GM23338 (cell line): Measurements from ENCODE around the gene DACH1. TPM values are rescaled to one million over a fixed set of nuclear protein-coding genes. Genes with fewer than 3 reads are reported as not detected.

ENCODE experiments used
- ATAC-seq: fragments of 200-7000 bp; cut with Tn5 transposase; 3 replicates; pipeline ENCODE4 v1.9.1; 2020
- DNase-seq: peaks from one replicate; pipeline ENCODE4 v3.0.0-alpha.2; 2015; ENCODE audit warnings: low spot score
- H2AFZ ChIP-seq: fragments of 200-600 bp; sonication (generic); 2 replicates; pipeline ENCODE4 v1.8.0; 2016; ENCODE audit warnings: antibody characterized with exemption, mild to moderate bottlenecking, moderate library complexity
- H3F3A ChIP-seq: fragments of 200-600 bp; sonication (generic); replicated peaks from 2 replicates; pipeline ENCODE4 v1.8.0; 2017; ENCODE audit warnings: antibody characterized with exemption, mixed run types, low read depth
- H3K27ac ChIP-seq: fragments of 200-600 bp; sonication (generic); 2 replicates; pipeline ENCODE4 v1.6.1; 2016; ENCODE audit warnings: low read depth
- H3K27me3 ChIP-seq: fragments of 200-600 bp; sonication (generic); 2 replicates; pipeline ENCODE4 v1.8.0; 2016; ENCODE audit warnings: mild to moderate bottlenecking, mixed run types, moderate library complexity; ENCODE audit not compliant: insufficient read depth
- H3K36me3 ChIP-seq: fragments of 200-600 bp; sonication (generic); 2 replicates; pipeline ENCODE4 v1.8.0; 2016; ENCODE audit warnings: mild to moderate bottlenecking; ENCODE audit not compliant: insufficient read depth
- H3K4me1 ChIP-seq: fragments of 200-600 bp; sonication (generic); 2 replicates; pipeline ENCODE4 v1.8.0; 2016; ENCODE audit warnings: mild to moderate bottlenecking, moderate library complexity; ENCODE audit not compliant: insufficient read depth
- H3K4me2 ChIP-seq: fragments of 200-600 bp; sonication (generic); 2 replicates; pipeline ENCODE4 v1.7.1; 2017; ENCODE audit warnings: mixed run types
- H3K4me3 ChIP-seq: fragments of 200-600 bp; sonication (generic); 2 replicates; pipeline ENCODE4 v1.6.1; 2016; ENCODE audit warnings: mixed run types
- H3K79me2 ChIP-seq: fragments of 200-600 bp; sonication (generic); replicated peaks from 2 replicates; pipeline ENCODE4 v1.8.0; 2017; ENCODE audit warnings: mild to moderate bottlenecking; ENCODE audit not compliant: insufficient read depth
- H3K9me2 ChIP-seq: fragments of 200-600 bp; sonication (generic); 2 replicates; pipeline ENCODE4 v1.8.0; 2017; ENCODE audit not compliant: insufficient read depth
- H4K20me1 ChIP-seq: fragments of 200-600 bp; sonication (generic); replicated peaks from 2 replicates; pipeline ENCODE4 v1.8.0; 2017; ENCODE audit warnings: mild to moderate bottlenecking; ENCODE audit not compliant: insufficient read depth
- H3K27ac Mint-ChIP-seq: 2 replicates; pipeline ENCODE4 v1.8.0; 2020; ENCODE audit warnings: inconsistent platforms, mild to moderate bottlenecking, moderate library complexity, mixed read lengths
- H3K27me3 Mint-ChIP-seq: 3 replicates; pipeline ENCODE4 v1.8.0; 2022; ENCODE audit warnings: low read depth, mild to moderate bottlenecking, moderate library complexity, mixed read lengths, inconsistent platforms; ENCODE audit not compliant: insufficient read depth, poor library complexity
- H3K36me3 Mint-ChIP-seq: 3 replicates; pipeline ENCODE4 v1.8.0; 2021; ENCODE audit warnings: low read depth, mild to moderate bottlenecking, inconsistent platforms, moderate library complexity, mixed read lengths
- H3K4me1 Mint-ChIP-seq: 3 replicates; pipeline ENCODE4 v1.8.0; 2020; ENCODE audit warnings: mild to moderate bottlenecking, inconsistent platforms, mixed read lengths
- H3K4me3 Mint-ChIP-seq: 3 replicates; pipeline ENCODE4 v1.8.0; 2021; ENCODE audit warnings: moderate library complexity, mild to moderate bottlenecking, inconsistent platforms, mixed read lengths
- H3K9me3 Mint-ChIP-seq: 3 replicates; pipeline ENCODE4 v1.8.0; 2020; ENCODE audit warnings: moderate library complexity, mild to moderate bottlenecking, inconsistent platforms, mixed read lengths
- EZH2 ChIP-seq: fragments of 200-600 bp; sonication (generic); IDR thresholded peaks from one replicate; pipeline ENCODE4 v1.8.0; 2017; ENCODE audit warnings: antibody characterized with exemption, mild to moderate bottlenecking, low read depth; ENCODE audit not compliant: unreplicated experiment
- EZH2phosphoT487 ChIP-seq: fragments of 200-600 bp; sonication (generic); IDR thresholded peaks from one replicate; pipeline ENCODE4 v1.8.1; 2018; ENCODE audit warnings: antibody characterized with exemption; ENCODE audit not compliant: unreplicated experiment
- JUNB ChIP-seq: IDR thresholded peaks from one replicate; pipeline ENCODE4 v1.6.1; 2016; ENCODE audit warnings: antibody characterized with exemption; ENCODE audit not compliant: unreplicated experiment
- POLR2AphosphoS5 ChIP-seq: IDR thresholded peaks from 2 replicates; pipeline ENCODE4 v1.6.1; 2016; ENCODE audit warnings: antibody characterized with exemption, low read depth
- STAT1 ChIP-seq: IDR thresholded peaks from one replicate; pipeline ENCODE4 v1.6.1; 2016; ENCODE audit warnings: antibody characterized with exemption; ENCODE audit not compliant: unreplicated experiment
- ZNF331 ChIP-seq: fragments of 250-450 bp; sonication (Bioruptor Pico); IDR thresholded peaks from 2 replicates; pipeline ENCODE4 v1.5.0; 2020; ENCODE audit warnings: low read depth, mild to moderate bottlenecking, moderate library complexity
- polyA plus RNA-seq: library from polyadenylated mRNA; unstranded; fragments of >200 nt; fragmentation: Nextera tagmentation; extraction: Ambion mirVana; gene quantifications from 2 replicates; pipeline ENCODE4 v1.2.1, GENCODE V29; 2016
- total RNA-seq: library from RNA; depleted of rRNA; stranded (reverse); fragments of >200 nt; shearing (Covaris generic); gene quantifications from 2 replicates; pipeline ENCODE4 v1.2.3, GENCODE V29; 2014
- TF ChIP-seq, protein P1 (sequence below): fragments of 250-450 bp; sonication (Bioruptor Pico); IDR thresholded peaks from 2 replicates; pipeline ENCODE4 v1.5.0; 2020; ENCODE audit warnings: mild to moderate bottlenecking, moderate library complexity
- TF ChIP-seq, protein P2 (sequence below), 2 experiments: fragments of 200-600 bp in 1 of 2; sonication (generic) in 1 of 2; conservative IDR thresholded peaks; 2 replicates each; pipeline versions ENCODE4 v1.5.1 to v1.6.1; 2016 to 2017; ENCODE audit warnings: antibody characterized with exemption in 2 of 2, low read depth in 2 of 2, mild to moderate bottlenecking in 2 of 2, moderate library complexity in 1 of 2
- TF ChIP-seq, protein P3 (sequence below): IDR thresholded peaks from 2 replicates; pipeline ENCODE4 v1.6.1; 2016; ENCODE audit warnings: antibody characterized with exemption

The DACH1 gene
- total and polyA plus RNA-seq, 2 experiments from 2014 or later: 0.45 to 0.57 TPM

DNA sequence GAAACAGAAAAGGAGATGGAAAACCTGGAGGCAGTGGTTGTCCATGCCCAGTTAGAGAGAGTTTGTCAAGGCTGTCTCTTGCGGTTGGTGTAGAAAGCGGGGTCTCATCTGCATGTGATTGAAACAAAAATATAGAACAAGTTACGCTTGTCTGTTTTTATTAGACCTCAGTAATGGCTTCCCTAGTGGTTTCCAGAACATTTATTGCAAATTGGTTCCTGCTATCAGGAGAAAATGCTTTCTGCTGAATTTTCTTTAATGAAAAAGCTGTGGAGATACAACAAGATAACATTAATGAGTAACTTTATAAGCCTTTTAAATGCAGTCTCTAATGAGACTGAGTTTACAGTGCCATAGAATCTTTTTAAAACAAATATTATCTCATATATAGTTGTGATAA, 378.0 kb downstream of the DACH1 start (continued):
- TF ChIP-seq, protein P1, sequence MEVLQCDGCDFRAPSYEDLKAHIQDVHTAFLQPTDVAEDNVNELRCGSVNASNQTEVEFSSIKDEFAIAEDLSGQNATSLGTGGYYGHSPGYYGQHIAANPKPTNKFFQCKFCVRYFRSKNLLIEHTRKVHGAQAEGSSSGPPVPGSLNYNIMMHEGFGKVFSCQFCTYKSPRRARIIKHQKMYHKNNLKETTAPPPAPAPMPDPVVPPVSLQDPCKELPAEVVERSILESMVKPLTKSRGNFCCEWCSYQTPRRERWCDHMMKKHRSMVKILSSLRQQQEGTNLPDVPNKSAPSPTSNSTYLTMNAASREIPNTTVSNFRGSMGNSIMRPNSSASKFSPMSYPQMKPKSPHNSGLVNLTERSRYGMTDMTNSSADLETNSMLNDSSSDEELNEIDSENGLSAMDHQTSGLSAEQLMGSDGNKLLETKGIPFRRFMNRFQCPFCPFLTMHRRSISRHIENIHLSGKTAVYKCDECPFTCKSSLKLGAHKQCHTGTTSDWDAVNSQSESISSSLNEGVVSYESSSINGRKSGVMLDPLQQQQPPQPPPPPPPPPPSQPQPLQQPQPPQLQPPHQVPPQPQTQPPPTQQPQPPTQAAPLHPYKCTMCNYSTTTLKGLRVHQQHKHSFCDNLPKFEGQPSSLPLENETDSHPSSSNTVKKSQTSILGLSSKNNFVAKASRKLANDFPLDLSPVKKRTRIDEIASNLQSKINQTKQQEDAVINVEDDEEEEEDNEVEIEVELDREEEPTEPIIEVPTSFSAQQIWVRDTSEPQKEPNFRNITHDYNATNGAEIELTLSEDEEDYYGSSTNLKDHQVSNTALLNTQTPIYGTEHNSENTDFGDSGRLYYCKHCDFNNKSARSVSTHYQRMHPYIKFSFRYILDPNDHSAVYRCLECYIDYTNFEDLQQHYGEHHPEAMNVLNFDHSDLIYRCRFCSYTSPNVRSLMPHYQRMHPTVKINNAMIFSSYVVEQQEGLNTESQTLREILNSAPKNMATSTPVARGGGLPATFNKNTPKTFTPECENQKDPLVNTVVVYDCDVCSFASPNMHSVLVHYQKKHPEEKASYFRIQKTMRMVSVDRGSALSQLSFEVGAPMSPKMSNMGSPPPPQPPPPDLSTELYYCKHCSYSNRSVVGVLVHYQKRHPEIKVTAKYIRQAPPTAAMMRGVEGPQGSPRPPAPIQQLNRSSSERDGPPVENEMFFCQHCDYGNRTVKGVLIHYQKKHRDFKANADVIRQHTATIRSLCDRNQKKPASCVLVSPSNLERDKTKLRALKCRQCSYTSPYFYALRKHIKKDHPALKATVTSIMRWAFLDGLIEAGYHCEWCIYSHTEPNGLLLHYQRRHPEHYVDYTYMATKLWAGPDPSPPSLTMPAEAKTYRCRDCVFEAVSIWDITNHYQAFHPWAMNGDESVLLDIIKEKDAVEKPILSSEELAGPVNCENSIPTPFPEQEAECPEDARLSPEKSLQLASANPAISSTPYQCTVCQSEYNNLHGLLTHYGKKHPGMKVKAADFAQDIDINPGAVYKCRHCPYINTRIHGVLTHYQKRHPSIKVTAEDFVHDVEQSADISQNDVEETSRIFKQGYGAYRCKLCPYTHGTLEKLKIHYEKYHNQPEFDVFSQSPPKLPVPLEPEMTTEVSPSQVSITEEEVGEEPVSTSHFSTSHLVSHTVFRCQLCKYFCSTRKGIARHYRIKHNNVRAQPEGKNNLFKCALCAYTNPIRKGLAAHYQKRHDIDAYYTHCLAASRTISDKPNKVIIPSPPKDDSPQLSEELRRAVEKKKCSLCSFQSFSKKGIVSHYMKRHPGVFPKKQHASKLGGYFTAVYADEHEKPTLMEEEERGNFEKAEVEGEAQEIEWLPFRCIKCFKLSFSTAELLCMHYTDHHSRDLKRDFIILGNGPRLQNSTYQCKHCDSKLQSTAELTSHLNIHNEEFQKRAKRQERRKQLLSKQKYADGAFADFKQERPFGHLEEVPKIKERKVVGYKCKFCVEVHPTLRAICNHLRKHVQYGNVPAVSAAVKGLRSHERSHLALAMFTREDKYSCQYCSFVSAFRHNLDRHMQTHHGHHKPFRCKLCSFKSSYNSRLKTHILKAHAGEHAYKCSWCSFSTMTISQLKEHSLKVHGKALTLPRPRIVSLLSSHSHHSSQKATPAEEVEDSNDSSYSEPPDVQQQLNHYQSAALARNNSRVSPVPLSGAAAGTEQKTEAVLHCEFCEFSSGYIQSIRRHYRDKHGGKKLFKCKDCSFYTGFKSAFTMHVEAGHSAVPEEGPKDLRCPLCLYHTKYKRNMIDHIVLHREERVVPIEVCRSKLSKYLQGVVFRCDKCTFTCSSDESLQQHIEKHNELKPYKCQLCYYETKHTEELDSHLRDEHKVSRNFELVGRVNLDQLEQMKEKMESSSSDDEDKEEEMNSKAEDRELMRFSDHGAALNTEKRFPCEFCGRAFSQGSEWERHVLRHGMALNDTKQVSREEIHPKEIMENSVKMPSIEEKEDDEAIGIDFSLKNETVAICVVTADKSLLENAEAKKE (CRISPR knock-in tag): no peak

DNA sequence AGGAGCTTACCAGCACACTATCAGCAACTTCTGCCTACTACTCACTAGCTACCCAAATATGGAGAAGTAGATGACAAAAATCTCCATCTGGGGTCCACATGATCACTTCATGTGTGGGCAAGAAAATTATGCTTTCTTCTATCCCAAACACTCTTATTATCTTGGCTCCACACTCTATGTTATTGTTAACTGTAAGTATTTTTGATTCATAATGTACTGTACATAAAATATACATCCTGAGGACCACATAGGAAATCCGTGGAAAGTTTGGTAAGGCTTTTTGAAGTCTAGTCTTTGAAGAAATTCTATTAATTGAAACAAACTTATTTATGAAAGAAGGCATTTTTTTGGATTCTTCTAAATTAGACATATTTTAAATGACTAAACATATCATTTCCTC, 378.8 kb downstream of the DACH1 start:
- Histone ChIP-seq H3K36me3 (no peaks in the 10 kb centered on the region), H3K4me2 (no peak overlapping the region), H2AFZ (no peak overlapping the region), H3K27ac (no peak overlapping the region), H3K79me2 (no peaks in the 10 kb centered on the region), H3F3A (no peaks in the 10 kb centered on the region), H3K9me2 (no peaks in the 10 kb centered on the region; the same call in 1 of the 2 replicates), H3K4me1 (no peaks in the 10 kb centered on the region), H3K4me3 (no peak overlapping the region), H4K20me1 (no peaks in the 10 kb centered on the region), H3K27me3 (no peaks in the 10 kb centered on the region)
- Mint-ChIP-seq H3K9me3 (no peaks in the 10 kb centered on the region), H3K27me3 (peaks cover 2% of the 10 kb centered on the region), H3K4me1 (no peaks in the 10 kb centered on the region), H3K36me3 (no peaks in the 10 kb centered on the region), H3K27ac (no peak overlapping the region), H3K4me3 (no peak overlapping the region)
- DNase-seq: no peak
- no peak for ATAC-seq
- TF ChIP-seq ZNF331 (CRISPR knock-in tag) (no peak), JUNB (no peak), STAT1 (no peak), EZH2 (no peak), EZH2phosphoT487 (no peak), POLR2AphosphoS5 (no peak)
- TF ChIP-seq, protein P2, sequence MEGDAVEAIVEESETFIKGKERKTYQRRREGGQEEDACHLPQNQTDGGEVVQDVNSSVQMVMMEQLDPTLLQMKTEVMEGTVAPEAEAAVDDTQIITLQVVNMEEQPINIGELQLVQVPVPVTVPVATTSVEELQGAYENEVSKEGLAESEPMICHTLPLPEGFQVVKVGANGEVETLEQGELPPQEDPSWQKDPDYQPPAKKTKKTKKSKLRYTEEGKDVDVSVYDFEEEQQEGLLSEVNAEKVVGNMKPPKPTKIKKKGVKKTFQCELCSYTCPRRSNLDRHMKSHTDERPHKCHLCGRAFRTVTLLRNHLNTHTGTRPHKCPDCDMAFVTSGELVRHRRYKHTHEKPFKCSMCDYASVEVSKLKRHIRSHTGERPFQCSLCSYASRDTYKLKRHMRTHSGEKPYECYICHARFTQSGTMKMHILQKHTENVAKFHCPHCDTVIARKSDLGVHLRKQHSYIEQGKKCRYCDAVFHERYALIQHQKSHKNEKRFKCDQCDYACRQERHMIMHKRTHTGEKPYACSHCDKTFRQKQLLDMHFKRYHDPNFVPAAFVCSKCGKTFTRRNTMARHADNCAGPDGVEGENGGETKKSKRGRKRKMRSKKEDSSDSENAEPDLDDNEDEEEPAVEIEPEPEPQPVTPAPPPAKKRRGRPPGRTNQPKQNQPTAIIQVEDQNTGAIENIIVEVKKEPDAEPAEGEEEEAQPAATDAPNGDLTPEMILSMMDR (conservative IDR thresholded peaks at IDR 0.05; ENCODE audit: low read depth in 2 of 2): no peak
- TF ChIP-seq, protein P3, sequence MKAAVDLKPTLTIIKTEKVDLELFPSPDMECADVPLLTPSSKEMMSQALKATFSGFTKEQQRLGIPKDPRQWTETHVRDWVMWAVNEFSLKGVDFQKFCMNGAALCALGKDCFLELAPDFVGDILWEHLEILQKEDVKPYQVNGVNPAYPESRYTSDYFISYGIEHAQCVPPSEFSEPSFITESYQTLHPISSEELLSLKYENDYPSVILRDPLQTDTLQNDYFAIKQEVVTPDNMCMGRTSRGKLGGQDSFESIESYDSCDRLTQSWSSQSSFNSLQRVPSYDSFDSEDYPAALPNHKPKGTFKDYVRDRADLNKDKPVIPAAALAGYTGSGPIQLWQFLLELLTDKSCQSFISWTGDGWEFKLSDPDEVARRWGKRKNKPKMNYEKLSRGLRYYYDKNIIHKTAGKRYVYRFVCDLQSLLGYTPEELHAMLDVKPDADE: no peak
